H1 (cell line): Measurements from ENCODE around the gene GMPR. TPM values are rescaled to one million over a fixed set of nuclear protein-coding genes. Genes with fewer than 3 reads are reported as not detected.

Source experiments
- CTCF ChIA-PET: fragments of 300-600 bp; sonication (Branson Sonifier 250); formaldehyde crosslinking; loops from one replicate; lab custom pipeline; 2021; ENCODE audit not compliant: partially characterized antibody; lab: Charles Lee
- POLR2A ChIA-PET: fragments of 300-600 bp; sonication (Branson Sonifier 250); formaldehyde crosslinking; loops from one replicate; lab custom pipeline; 2021; ENCODE audit warnings: inconsistent platforms; ENCODE audit not compliant: partially characterized antibody; lab: Charles Lee
- DNase-seq, 2 experiments: peaks; one replicate each; pipeline versions ENCODE4 v3.0.0 to v3.0.0-alpha.2; 2010 to 2022; ENCODE audit warnings: low spot score in 2 of 2, low read depth in 1 of 2, mixed read lengths in 1 of 2
- FAIRE-seq: peaks from 2 replicates; lab custom pipeline; 2011; peaks lifted over from hg19 to GRCh38; lab: Jason Lieb, UNC
- H2AFZ ChIP-seq: 2 replicates; pipeline ENCODE4 v1.8.1; 2012; ENCODE audit warnings: low read length, inconsistent platforms
- H2AK5ac ChIP-seq: 2 replicates; pipeline ENCODE4 v1.6.1; 2013; ENCODE audit warnings: low read depth, low read length
- H2BK120ac ChIP-seq: replicated peaks from 2 replicates; pipeline ENCODE3; 2013; ENCODE audit warnings: low read depth, low read length, inconsistent platforms
- H2BK12ac ChIP-seq: 2 replicates; pipeline ENCODE4 v1.6.1; 2013; ENCODE audit warnings: low read depth, low read length
- H2BK15ac ChIP-seq: 2 replicates; pipeline ENCODE4 v1.6.1; 2013; ENCODE audit warnings: low read length
- H2BK20ac ChIP-seq: 2 replicates; pipeline ENCODE4 v1.6.1; 2013; ENCODE audit warnings: low read length
- H2BK5ac ChIP-seq: 2 replicates; pipeline ENCODE4 v1.6.1; 2013; ENCODE audit warnings: low read depth, low read length
- H3K14ac ChIP-seq: 2 replicates; pipeline ENCODE4 v1.6.1; 2013; ENCODE audit warnings: inconsistent platforms; ENCODE audit not compliant: insufficient read length
- H3K18ac ChIP-seq: 2 replicates; pipeline ENCODE4 v1.6.1; 2013; ENCODE audit warnings: low read length; ENCODE audit errors: extremely low read depth
- H3K23ac ChIP-seq: 2 replicates; pipeline ENCODE4 v1.6.1; 2013; ENCODE audit warnings: inconsistent platforms; ENCODE audit not compliant: insufficient read length
- H3K23me2 ChIP-seq: 2 replicates; pipeline ENCODE4 v1.6.1; 2013; ENCODE audit warnings: low read depth, low read length
- H3K27ac ChIP-seq: 2 replicates; pipeline ENCODE4 v1.6.1; 2011; ENCODE audit warnings: low read depth, low read length, inconsistent platforms
- H3K27me3 ChIP-seq, 4 experiments: replicated peaks in 1 of 4; 1 replicate in 1 of 4; 2 replicates in 3 of 4; pipeline versions ENCODE4 v1.6.1 to v1.8.1; 2011 to 2013; ENCODE audit warnings: low read length in 3 of 4, mild to moderate bottlenecking in 3 of 4, inconsistent platforms in 2 of 4, mixed read lengths in 2 of 4, moderate library complexity in 1 of 4; ENCODE audit not compliant: control insufficient read depth in 3 of 4, insufficient read depth in 3 of 4; ENCODE audit errors: extremely low read depth in 1 of 4
- H3K36me3 ChIP-seq, 4 experiments: 2 replicates each; pipeline versions ENCODE4 v1.6.1 to v1.8.1; 2011 to 2013; ENCODE audit warnings: mild to moderate bottlenecking in 4 of 4, low read length in 3 of 4, moderate library complexity in 2 of 4, control low read depth in 1 of 4, inconsistent platforms in 1 of 4; ENCODE audit not compliant: insufficient read depth in 4 of 4, control insufficient read depth in 2 of 4
- H3K4ac ChIP-seq: replicated peaks from 2 replicates; pipeline ENCODE3; 2013; ENCODE audit warnings: low read length, low read depth, mixed read lengths, inconsistent platforms; ENCODE audit not compliant: insufficient read length
- H3K4me1 ChIP-seq, 4 experiments: replicated peaks in 1 of 4; 1 replicate in 1 of 4; 2 replicates in 3 of 4; pipeline versions ENCODE4 v1.6.1 to v1.8.1; 2011 to 2013; ENCODE audit warnings: low read length in 3 of 4, inconsistent platforms in 2 of 4, mixed read lengths in 1 of 4; ENCODE audit not compliant: insufficient read depth in 4 of 4, control insufficient read depth in 3 of 4
- H3K4me2 ChIP-seq, 2 experiments: 2 replicates each; pipeline versions ENCODE4 v1.6.1 to v1.8.1; 2011 to 2013; ENCODE audit warnings: low read depth in 2 of 2, low read length in 2 of 2, control low read depth in 1 of 2, inconsistent platforms in 1 of 2, mild to moderate bottlenecking in 1 of 2; ENCODE audit not compliant: insufficient read depth in 1 of 2
- H3K4me3 ChIP-seq, 4 experiments: fragments of 200-600, 300-600 bp in 1 of 4; sonication (generic), shearing (Covaris generic), sonication (Bioruptor Twin) in 1 of 4; 2 replicates each; pipeline versions ENCODE4 v1.5.1 to v1.8.1; 2011 to 2016; ENCODE audit warnings: low read length in 4 of 4, low read depth in 3 of 4, control low read depth in 2 of 4, inconsistent platforms in 2 of 4, mild to moderate bottlenecking in 2 of 4, mixed read lengths in 1 of 4, moderate library complexity in 1 of 4; ENCODE audit not compliant: insufficient read depth in 2 of 4; ENCODE audit errors: extremely low read depth in 1 of 4
- H3K56ac ChIP-seq: replicated peaks from 2 replicates; pipeline ENCODE3; 2013; ENCODE audit warnings: low read depth, mild to moderate bottlenecking, mixed read lengths, low read length, inconsistent platforms; ENCODE audit not compliant: insufficient read length
- H3K79me1 ChIP-seq: 2 replicates; pipeline ENCODE4 v1.6.1; 2013; ENCODE audit warnings: low read depth, low read length, control low read depth
- H3K79me2 ChIP-seq, 2 experiments: 2 replicates each; pipeline versions ENCODE4 v1.6.1 to v1.8.1; 2012 to 2013; ENCODE audit warnings: low read length in 2 of 2, mild to moderate bottlenecking in 2 of 2, inconsistent platforms in 1 of 2; ENCODE audit not compliant: insufficient read depth in 2 of 2, control insufficient read depth in 1 of 2
- H3K9ac ChIP-seq, 4 experiments: replicated peaks in 1 of 4; 1 replicate in 1 of 4; 2 replicates in 3 of 4; pipeline versions ENCODE4 v1.6.1 to v1.8.1; 2011 to 2013; ENCODE audit warnings: low read depth in 3 of 4, low read length in 3 of 4, control low read depth in 2 of 4, mild to moderate bottlenecking in 2 of 4, moderate library complexity in 2 of 4, inconsistent platforms in 1 of 4; ENCODE audit errors: extremely low read depth in 1 of 4
- H3K9me3 ChIP-seq, 2 experiments: 2 replicates each; pipeline versions ENCODE4 v1.6.1 to v1.8.1; 2012 to 2013; ENCODE audit warnings: mild to moderate bottlenecking in 2 of 2, moderate library complexity in 2 of 2, control low read depth in 1 of 2, inconsistent platforms in 1 of 2, low read depth in 1 of 2, low read length in 1 of 2, mixed read lengths in 1 of 2; ENCODE audit not compliant: insufficient read depth in 2 of 2
- H4K20me1 ChIP-seq, 2 experiments: replicated peaks in 1 of 2; 2 replicates each; pipeline versions ENCODE3 to v1.8.1; 2011 to 2013; ENCODE audit warnings: inconsistent platforms in 2 of 2, low read length in 2 of 2, mild to moderate bottlenecking in 1 of 2; ENCODE audit not compliant: insufficient read depth in 2 of 2, control insufficient read depth in 1 of 2
- H4K5ac ChIP-seq: 2 replicates; pipeline ENCODE4 v1.6.1; 2013; ENCODE audit warnings: low read length, low read depth, mixed read lengths, inconsistent platforms; ENCODE audit not compliant: insufficient read length
- H4K8ac ChIP-seq: 2 replicates; pipeline ENCODE4 v1.8.0; 2013; ENCODE audit warnings: mild to moderate bottlenecking, moderate library complexity, low read length, inconsistent platforms; ENCODE audit not compliant: insufficient read depth; ENCODE audit errors: extremely low read depth
- H4K91ac ChIP-seq: replicated peaks from 2 replicates; pipeline ENCODE3; 2013; ENCODE audit warnings: low read length, mixed read lengths, inconsistent platforms; ENCODE audit not compliant: insufficient read length
- BCL11A ChIP-seq, 2 experiments: IDR thresholded peaks; one replicate each; pipeline ENCODE4 v1.6.1; 2011; ENCODE audit warnings: low read depth in 2 of 2, low read length in 2 of 2, mild to moderate bottlenecking in 2 of 2
- BRCA1 ChIP-seq: IDR thresholded peaks from 2 replicates; pipeline ENCODE4 v1.6.1; 2012; ENCODE audit warnings: low read depth, low read length, improper control_type of control experiment
- KDM5A ChIP-seq: fragments of 200-600 bp; IDR thresholded peaks from 2 replicates; pipeline ENCODE4 v1.7.1; 2012; ENCODE audit warnings: mild to moderate bottlenecking, low read length, inconsistent platforms, mixed read lengths
- RFX5 ChIP-seq: IDR thresholded peaks from 2 replicates; pipeline ENCODE4 v1.6.1; 2011; ENCODE audit warnings: low read depth, low read length, improper control_type of control experiment, borderline replicate concordance
- SAP30 ChIP-seq: fragments of 300-600 bp; sonication (generic); IDR thresholded peaks from 2 replicates; pipeline ENCODE4 v1.7.1; 2012; ENCODE audit warnings: low read length, moderate library complexity, mild to moderate bottlenecking, inconsistent platforms; ENCODE audit not compliant: insufficient read depth, insufficient replicate concordance
- SIRT6 ChIP-seq: IDR thresholded peaks from one replicate; pipeline ENCODE4 v1.7.1; 2012; ENCODE audit warnings: low read length, inconsistent platforms
- SP1 ChIP-seq: IDR thresholded peaks from 2 replicates; pipeline ENCODE4 v1.6.1; 2011; ENCODE audit warnings: low read depth, low read length
- USF2 ChIP-seq: IDR thresholded peaks from 2 replicates; pipeline ENCODE4 v1.6.1; 2011; ENCODE audit warnings: low read length, improper control_type of control experiment
- WGBS, 2 experiments: shearing (Covaris generic) in 1 of 2; methylation state at CpG; one replicate each; pipeline versions ENCODE4 v1.1.6 to v1.1.7; 2013 to 2015; ENCODE audit warnings: low lambda C conversion rate in 2 of 2, mixed read lengths in 2 of 2, inconsistent platforms in 1 of 2, low coverage in 1 of 2, missing lambda C conversion rate in 1 of 2; ENCODE audit not compliant: insufficient replicate concordance in 2 of 2, insufficient coverage in 1 of 2, insufficient read length in 1 of 2; ENCODE audit errors: extremely low coverage in 1 of 2, missing lambda C conversion rate in 1 of 2; 5-methylcytosine and 5-hydroxymethylcytosine counted together
- polyA plus RNA-seq, 7 experiments: library from polyadenylated mRNA; depleted of rRNA in 3 of 7; stranded (reverse) in 5 of 7; unstranded in 2 of 7; fragments of >200 nt in 5 of 7; fragments of 200-250 nt in 2 of 7; gene quantifications; 1 replicate in 5 of 7; 2 replicates in 1 of 7; 4 replicates in 1 of 7; pipeline versions ENCODE4 v1.2.1 to v1.2.3, GENCODE V29; 2011 to 2013; ENCODE audit warnings: missing spikeins in 2 of 7, mixed read lengths in 2 of 7
- total RNA-seq: library from RNA; stranded (reverse); fragmentation: NEBNext Ultra II Directional; extraction: Animal tissue kit (Norgen Biotek cat#: 25700); gene quantifications from 2 replicates; pipeline ENCODE4 v1.2.1, GENCODE V29; 2021
- TF ChIP-seq, protein P1 (sequence below), 3 experiments: IDR thresholded peaks; 1 replicate in 2 of 3; 2 replicates in 1 of 3; pipeline versions ENCODE4 v1.5.1 to v1.6.1; 2011; ENCODE audit warnings: low read length in 3 of 3, mild to moderate bottlenecking in 3 of 3, inconsistent platforms in 2 of 3, low read depth in 1 of 3, moderate library complexity in 1 of 3; ENCODE audit not compliant: insufficient read depth in 1 of 3; ENCODE audit errors: control extremely low read depth in 1 of 3
- TF ChIP-seq, protein P2 (sequence below): IDR thresholded peaks from 2 replicates; pipeline ENCODE4 v1.6.1; 2012; ENCODE audit warnings: inconsistent platforms

The GMPR gene
- total and polyA plus RNA-seq, 2 of the 8 experiments (the other 6 are each of a cell fraction or from before 2014, with no cell fraction given) = 0.99 to 1.2 TPM

GRCh38 chr6:16343593-16343992, 105.2 kb downstream of the GMPR start:
- POLR2A ChIA-PET = no interaction called here
- H2BK20ac ChIP-seq = no peak overlapping the region
- no peak overlapping the region for H3K4me2 ChIP-seq
- no peaks in the 10 kb centered on the region for H3K23me2 ChIP-seq
- H3K4me3 ChIP-seq = no peak overlapping the region
- H3K14ac ChIP-seq = no peak overlapping the region
- H3K27ac ChIP-seq = no peak overlapping the region
- H2AFZ ChIP-seq = no peak overlapping the region
- no peak overlapping the region for H3K9ac ChIP-seq
- no peaks in the 10 kb centered on the region for H4K20me1 ChIP-seq
- no peak overlapping the region for H3K56ac ChIP-seq
- H2BK15ac ChIP-seq = no peak overlapping the region
- DNase-seq = no peak
- H3K79me2 ChIP-seq = no peaks in the 10 kb centered on the region
- H2BK12ac ChIP-seq = no peak overlapping the region
- H3K79me1 ChIP-seq = no peaks in the 10 kb centered on the region
- H3K4ac ChIP-seq = no peak overlapping the region
- H4K8ac ChIP-seq = no peak overlapping the region
- 0 out of 2 replicates have a peak overlapping the region, but pooled peaks have one; percentile 10 for H2BK5ac ChIP-seq
- peaks cover 0 to 3% (median 0%) of the 10 kb centered on the region in 4 experiments; a peak in 2 of 7 replicates for H3K4me1 ChIP-seq
- H3K23ac ChIP-seq = no peak overlapping the region
- CTCF ChIA-PET = interaction anchor here (1.1 to 3.1 kb wide), 3 partner anchors 11 to 67 kb away, joined by 4 to 18 read pairs (median 4); no protein-coding TSS in a partner anchor
- no peak overlapping the region for H4K5ac ChIP-seq
- no peak overlapping the region for H2BK120ac ChIP-seq
- H3K36me3 ChIP-seq = no peaks in the 10 kb centered on the region
- FAIRE-seq = no peak
- 93% methylated on average over 8 of the region's 8 CpGs; no CpG with 5 or more reads in 1 of the 2 experiments for WGBS, 2 experiments
- no peak overlapping the region for H2AK5ac ChIP-seq
- no peak overlapping the region for H3K18ac ChIP-seq
- no peak overlapping the region for H4K91ac ChIP-seq
- no peaks in the 10 kb centered on the region for H3K27me3 ChIP-seq
- no peaks in the 10 kb centered on the region for H3K9me3 ChIP-seq
- TF ChIP-seq SIRT6 = no peak
- TF ChIP-seq, protein P1, sequence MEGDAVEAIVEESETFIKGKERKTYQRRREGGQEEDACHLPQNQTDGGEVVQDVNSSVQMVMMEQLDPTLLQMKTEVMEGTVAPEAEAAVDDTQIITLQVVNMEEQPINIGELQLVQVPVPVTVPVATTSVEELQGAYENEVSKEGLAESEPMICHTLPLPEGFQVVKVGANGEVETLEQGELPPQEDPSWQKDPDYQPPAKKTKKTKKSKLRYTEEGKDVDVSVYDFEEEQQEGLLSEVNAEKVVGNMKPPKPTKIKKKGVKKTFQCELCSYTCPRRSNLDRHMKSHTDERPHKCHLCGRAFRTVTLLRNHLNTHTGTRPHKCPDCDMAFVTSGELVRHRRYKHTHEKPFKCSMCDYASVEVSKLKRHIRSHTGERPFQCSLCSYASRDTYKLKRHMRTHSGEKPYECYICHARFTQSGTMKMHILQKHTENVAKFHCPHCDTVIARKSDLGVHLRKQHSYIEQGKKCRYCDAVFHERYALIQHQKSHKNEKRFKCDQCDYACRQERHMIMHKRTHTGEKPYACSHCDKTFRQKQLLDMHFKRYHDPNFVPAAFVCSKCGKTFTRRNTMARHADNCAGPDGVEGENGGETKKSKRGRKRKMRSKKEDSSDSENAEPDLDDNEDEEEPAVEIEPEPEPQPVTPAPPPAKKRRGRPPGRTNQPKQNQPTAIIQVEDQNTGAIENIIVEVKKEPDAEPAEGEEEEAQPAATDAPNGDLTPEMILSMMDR (IDR thresholded peaks at IDR 0.05; ENCODE audit: control extremely low read depth in 1 of 3, insufficient read depth in 1 of 3, low read depth in 1 of 3, low read length in 3 of 3) = no peak
- TF ChIP-seq BRCA1 = no peak
- no peak for TF ChIP-seq RFX5
- no peak for TF ChIP-seq SP1
- no peak for TF ChIP-seq KDM5A
- TF ChIP-seq SAP30 = no peak
- TF ChIP-seq USF2 = no peak
- TF ChIP-seq, protein P2, sequence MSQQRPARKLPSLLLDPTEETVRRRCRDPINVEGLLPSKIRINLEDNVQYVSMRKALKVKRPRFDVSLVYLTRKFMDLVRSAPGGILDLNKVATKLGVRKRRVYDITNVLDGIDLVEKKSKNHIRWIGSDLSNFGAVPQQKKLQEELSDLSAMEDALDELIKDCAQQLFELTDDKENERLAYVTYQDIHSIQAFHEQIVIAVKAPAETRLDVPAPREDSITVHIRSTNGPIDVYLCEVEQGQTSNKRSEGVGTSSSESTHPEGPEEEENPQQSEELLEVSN = no peak
- TF ChIP-seq BCL11A (IDR thresholded peaks at IDR 0.05; ENCODE audit: low read depth in 2 of 2, low read length in 2 of 2) = no peak
